Transverse colon (tissue), 4 donors: ENCODE data around the gene ADORA3. TPM values are rescaled to one million over a fixed set of nuclear protein-coding genes. Genes with fewer than 3 reads are reported as not detected.

Experiments used
- DNase-seq: peaks from one replicate; pipeline ENCODE4 v3.0.0-alpha.2; 2019
- H3K27ac ChIP-seq, 4 donors: fragments of 200-600 bp; sonication (generic); 2 replicates each; pipeline ENCODE4 v1.5.1; 2016 to 2018; ENCODE audit warnings: inconsistent platforms in 4 of 4
- H3K27me3 ChIP-seq: fragments of 200-600 bp; sonication (generic); 2 replicates; pipeline ENCODE4 v1.5.1; 2017; ENCODE audit warnings: inconsistent platforms
- H3K36me3 ChIP-seq, 4 donors: fragments of 200-600 bp; sonication (generic); 2 replicates each; pipeline ENCODE4 v1.5.1; 2017 to 2019; ENCODE audit warnings: inconsistent platforms in 4 of 4
- H3K4me1 ChIP-seq, 4 donors: fragments of 200-600 bp; sonication (generic); 2 replicates each; pipeline ENCODE4 v1.5.1; 2017 to 2020; ENCODE audit warnings: inconsistent platforms in 4 of 4
- H3K4me3 ChIP-seq, 4 donors: fragments of 200-600 bp; sonication (generic); 1 replicate in 1 of 4; 2 replicates in 3 of 4; pipeline versions ENCODE4 v1.5.1 to v1.6.1; 2017 to 2019; ENCODE audit warnings: inconsistent platforms in 4 of 4
- H3K9me3 ChIP-seq, 2 donors: fragments of 200-600 bp; sonication (generic); 2 replicates each; pipeline ENCODE4 v1.5.1; 2017 to 2019; ENCODE audit warnings: inconsistent platforms in 2 of 2
- CTCF ChIP-seq, 5 experiments: fragments of 200-600 bp in 3 of 5; fragments of 450-650 bp in 2 of 5; sonication (generic) in 3 of 5; IDR thresholded peaks; 1 replicate in 2 of 5; 2 replicates in 3 of 5; pipeline ENCODE4 v1.5.1; 2016 to 2017; ENCODE audit warnings: antibody characterized with exemption in 5 of 5, inconsistent platforms in 3 of 5, mild to moderate bottlenecking in 2 of 5, moderate library complexity in 1 of 5
- EP300 ChIP-seq: sonication (generic); formaldehyde crosslinking; IDR thresholded peaks from one replicate; pipeline ENCODE4 v1.6.1; 2017; ENCODE audit warnings: antibody characterized with exemption, low read depth
- POLR2A ChIP-seq: fragments of 450-650 bp; IDR thresholded peaks from one replicate; pipeline ENCODE4 v1.6.1; 2016; ENCODE audit warnings: antibody characterized with exemption, mild to moderate bottlenecking, moderate library complexity
- POLR2AphosphoS5 ChIP-seq, 3 donors: sonication (generic); formaldehyde crosslinking; IDR thresholded peaks; one replicate each; pipeline ENCODE4 v1.6.1; 2016; ENCODE audit warnings: antibody characterized with exemption in 3 of 3
- whole genome bisulfite sequencing, 2 donors: methylation state at CpG; one replicate each; pipeline ENCODE4 v1.1.5; 2018; ENCODE audit warnings: low coverage in 1 of 2; 5-methylcytosine and 5-hydroxymethylcytosine counted together
- in situ Hi-C, 4 donors: fragments of 200-750 bp; cut with MboI; loops; one replicate each; pipeline versions ENCODE4 v1.15.0 to v1.15.1; 2017; ENCODE audit warnings: low sequenced_read_pairs in 3 of 4, low pct_ligation_motif_present in 1 of 4, low pct_unique_long_range_greater_than_20kb in 1 of 4
- intact Hi-C: fragments of 100-400 bp; cut with DNase I; formaldehyde crosslinking; loops from one replicate; pipeline ENCODE4 v1.15.1; 2023; ENCODE audit warnings: low total_unique reads
- total RNA-seq, 4 donors: library from RNA; depleted of rRNA; stranded (reverse); fragments of >200 nt; gene quantifications; one replicate each; pipeline ENCODE4 v1.1.0, GENCODE V29; 2016

The ADORA3 gene
- total RNA-seq, 4 donors from 2014 or later: 2.9 to 5.7 TPM; not detected in 2

DNA sequence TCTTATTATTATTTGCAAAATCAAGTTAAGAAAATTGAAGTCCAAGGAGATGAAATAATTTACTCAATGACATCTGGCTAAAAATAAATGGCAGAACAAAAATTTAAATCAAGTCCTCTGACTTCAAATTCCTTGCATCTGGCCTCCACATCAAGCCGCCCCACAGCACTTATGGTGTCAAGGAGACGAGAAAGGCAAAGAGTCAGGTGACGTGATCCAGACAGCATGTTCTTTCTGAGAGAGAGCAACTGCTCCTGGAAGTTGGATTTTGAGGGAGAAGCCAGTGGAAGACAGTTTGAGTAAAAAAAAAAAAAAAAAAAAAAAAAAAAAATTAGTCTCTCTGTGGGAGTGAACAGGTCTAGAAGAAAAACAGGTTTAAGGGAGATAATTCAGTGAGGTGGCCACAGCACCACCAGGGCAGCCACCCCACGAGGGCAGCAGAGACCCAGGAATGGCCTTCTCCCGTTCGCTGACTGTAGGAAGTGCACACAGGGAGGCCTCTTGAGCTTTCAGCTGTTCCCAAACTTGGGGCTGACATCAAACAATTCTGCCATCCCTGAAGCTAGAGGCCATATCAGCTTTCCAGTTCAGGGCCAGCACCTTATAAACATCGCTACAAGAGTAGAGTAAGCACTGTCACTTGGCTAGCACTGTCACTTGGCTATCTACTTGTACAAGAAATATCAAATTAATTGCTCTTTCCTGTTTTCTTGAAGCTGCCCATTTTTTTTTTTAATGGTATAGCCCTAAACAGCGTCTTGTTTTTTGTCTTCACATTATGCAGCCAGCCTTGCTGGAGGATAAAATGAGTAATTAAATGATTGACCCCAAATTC, 21.8 kb downstream of the ADORA3 start:
- peak; percentile 63 to 85 (median 68) for TF ChIP-seq CTCF (IDR thresholded peaks at IDR 0.05)
- TF ChIP-seq POLR2A: no peak

DNA sequence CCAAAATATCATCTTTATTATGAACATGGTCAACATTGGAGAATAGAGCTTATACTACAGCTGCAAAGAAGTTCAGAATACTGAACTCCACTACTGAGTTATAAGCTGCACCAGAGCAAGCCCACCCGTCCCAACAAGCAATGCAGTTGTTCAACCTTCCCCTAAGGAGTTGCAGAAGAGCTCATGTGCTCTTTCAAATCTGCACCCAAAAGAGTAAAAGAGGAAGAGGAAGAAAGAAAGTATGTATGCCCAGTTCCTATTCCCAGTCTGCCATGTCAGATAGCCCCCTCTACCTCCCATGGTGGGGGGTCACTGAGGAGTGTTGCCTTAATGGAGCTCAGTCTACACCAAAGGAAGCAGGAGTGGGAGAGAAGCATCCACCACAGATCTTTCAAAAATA, 22.8 kb downstream of the ADORA3 start:
- TF ChIP-seq EP300 (no peak), CTCF (IDR thresholded peaks at IDR 0.05) (no peak), POLR2A (no peak), POLR2AphosphoS5 (IDR thresholded peaks at IDR 0.05) (no peak)
- Histone ChIP-seq H3K36me3 (no peaks in the 10 kb centered on the region), H3K27me3 (no peaks in the 10 kb centered on the region), H3K9me3 (no peaks in the 10 kb centered on the region), H3K4me1 (peaks cover 0 to 11% (median 2%) of the 10 kb centered on the region in 4 donors), H3K27ac (peak overlapping the region in 1 of 4 donors; percentile 19), H3K4me3 (no peak overlapping the region)
- in situ Hi-C loops: loop anchor here (10.0 to 25.0 kb wide), 4 partner anchors 257 to 882 kb away; partner anchors contain the start of genes DDX20 (in 1 of the 4) and INKA2 (in 1 of the 4)
- 67 to 75% methylated on average over 1 of the region's 1 CpG for WGBS, 2 donors
- intact Hi-C loops: loop anchor here (5.0 kb wide), 1 partner anchor 287 kb away; no protein-coding TSS in a partner anchor
- no peak for DNase-seq

More for the DNA sequence above, 21.8 kb downstream of the ADORA3 start:
- H3K27me3 ChIP-seq: no peaks in the 10 kb centered on the region
- intact Hi-C loops (loop anchor here (5.0 kb wide), 1 partner anchor 286 kb away; no protein-coding TSS in a partner anchor), in situ Hi-C loops (loop anchor here (10.0 to 25.0 kb wide), 4 partner anchors 256 to 881 kb away; partner anchors contain the start of genes DDX20 (in 1 of the 4) and INKA2 (in 1 of the 4))
- DNase-seq: peak; percentile 79
- H3K4me3 ChIP-seq: no peak overlapping the region
- WGBS, 2 donors: 45 to 57% methylated on average over 4 to 8 of the region's 8 CpGs
- peak overlapping the region in 2 of 4 donors; percentile 19 to 33 for H3K27ac ChIP-seq
- H3K36me3 ChIP-seq: no peaks in the 10 kb centered on the region
- H3K9me3 ChIP-seq: no peaks in the 10 kb centered on the region
- peaks cover 0 to 11% (median 2%) of the 10 kb centered on the region in 4 donors for H3K4me1 ChIP-seq

DNA sequence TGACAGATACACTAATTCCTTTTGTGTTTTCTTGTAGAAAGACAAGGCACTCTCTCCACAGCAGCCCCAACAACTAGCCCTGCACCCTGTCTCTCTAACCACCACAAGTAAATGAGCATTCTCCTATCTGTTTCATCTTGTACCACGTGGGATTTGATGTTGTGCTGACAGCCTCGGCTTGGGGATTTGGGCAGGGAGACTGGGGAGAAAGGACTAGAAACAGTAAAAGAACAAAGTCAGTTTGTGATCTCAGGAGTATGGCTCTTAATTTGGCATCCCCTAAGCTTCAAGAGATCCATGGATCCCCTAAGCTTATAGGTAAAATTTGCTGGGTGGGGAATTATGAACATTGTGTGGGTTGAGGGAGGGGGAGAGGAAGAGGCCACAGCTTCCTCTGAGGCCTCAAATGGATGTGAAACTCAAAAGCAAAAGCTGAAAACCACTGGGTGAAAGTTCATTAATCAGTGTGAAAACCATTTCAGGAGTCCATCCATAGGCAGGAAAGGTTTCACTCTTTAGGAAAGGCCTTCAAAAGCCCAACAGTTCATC, 26.6 kb downstream of the ADORA3 start:
- no peak for DNase-seq
- H3K36me3 ChIP-seq: no peaks in the 10 kb centered on the region
- no peaks in the 10 kb centered on the region for H3K27me3 ChIP-seq
- H3K4me1 ChIP-seq: peaks cover 0 to 10% (median under 1%) of the 10 kb centered on the region in 4 donors
- TF ChIP-seq POLR2A (peak; percentile 21), POLR2AphosphoS5 (IDR thresholded peaks at IDR 0.05) (no peak), EP300 (no peak), CTCF (IDR thresholded peaks at IDR 0.05) (no peak)
- no peaks in the 10 kb centered on the region for H3K9me3 ChIP-seq
- no peak overlapping the region for H3K4me3 ChIP-seq
- in situ Hi-C loops: loop anchor here in 2 of 4 donors (25.0 kb wide), 2 partner anchors 260 to 885 kb away; partner anchors contain the start of gene INKA2 (in 1 of the 2)
- WGBS, 2 donors: 72% methylated on average over 2 of the region's 2 CpGs; no CpG with 5 or more reads in 1 of the 2 donors
- intact Hi-C loops: no loop called here
- peak overlapping the region; percentile 5 to 43 (median 21) for H3K27ac ChIP-seq

DNA sequence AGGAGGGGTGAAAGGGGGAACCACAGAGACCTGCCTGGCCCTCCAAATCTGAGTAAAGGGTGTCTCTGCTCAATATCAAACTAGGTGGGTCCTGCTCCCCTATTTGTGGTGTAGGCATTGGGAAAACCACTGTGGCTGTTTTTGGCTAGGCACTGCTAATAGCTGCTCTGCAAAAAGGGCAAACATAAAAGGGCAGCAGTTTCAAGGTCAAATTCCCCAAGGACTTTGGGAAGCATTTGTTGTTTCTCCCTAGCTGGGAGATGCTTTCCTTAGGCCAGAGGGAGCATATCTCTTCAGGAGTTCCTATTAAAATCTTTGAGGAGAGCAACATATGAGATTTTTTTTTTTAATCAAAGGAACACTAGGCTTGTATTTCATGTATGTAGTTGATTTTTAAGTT, 27.2 kb downstream of the ADORA3 start:
- in situ Hi-C loops: loop anchor here in 2 of 4 donors (25.0 kb wide), 2 partner anchors 261 to 886 kb away; partner anchors contain the start of gene INKA2 (in 1 of the 2)
- H3K9me3 ChIP-seq: no peaks in the 10 kb centered on the region
- intact Hi-C loops: no loop called here
- H3K4me3 ChIP-seq: no peak overlapping the region
- TF ChIP-seq POLR2A: no peak
- TF ChIP-seq CTCF (IDR thresholded peaks at IDR 0.05): no peak
- TF ChIP-seq EP300: no peak
- TF ChIP-seq POLR2AphosphoS5 (IDR thresholded peaks at IDR 0.05): no peak
- H3K27me3 ChIP-seq: no peaks in the 10 kb centered on the region
- H3K4me1 ChIP-seq: peaks cover 0 to 8% (median 0%) of the 10 kb centered on the region in 4 donors
- H3K36me3 ChIP-seq: no peaks in the 10 kb centered on the region
- H3K27ac ChIP-seq: peak overlapping the region; percentile 5 to 43 (median 21)
- no peak for DNase-seq
